Activated T-helper 17 cell treated with anti-CD3 and anti-CD28 coated beads, Interleukin-2, amount 50 U/mL, for 72 hours (primary cell): ENCODE measurements around the gene PDE4D. TPM values are rescaled to one million over a fixed set of nuclear protein-coding genes. Genes with fewer than 3 reads are reported as not detected.

Experiments used
- ATAC-seq: fragments of 150-1000 bp; cut with Tn5 transposase; replicated peaks from 2 replicates; pipeline ENCODE4 v1.10.0; 2021; ENCODE audit warnings: mild to moderate bottlenecking, moderate library complexity
- H3K27ac Mint-ChIP-seq: one replicate; pipeline ENCODE4 v1.8.0; 2022; ENCODE audit warnings: mixed read lengths
- H3K27me3 Mint-ChIP-seq: one replicate; pipeline ENCODE4 v1.8.0; 2022; ENCODE audit warnings: mixed read lengths
- H3K36me3 Mint-ChIP-seq: one replicate; pipeline ENCODE4 v1.8.0; 2022; ENCODE audit warnings: low read depth, mild to moderate bottlenecking, mixed read lengths
- H3K4me1 Mint-ChIP-seq: one replicate; pipeline ENCODE4 v1.8.0; 2022; ENCODE audit warnings: mixed read lengths
- H3K4me3 Mint-ChIP-seq: one replicate; pipeline ENCODE4 v1.8.0; 2022; ENCODE audit warnings: mild to moderate bottlenecking, mixed read lengths
- H3K9me3 Mint-ChIP-seq: one replicate; pipeline ENCODE4 v1.8.0; 2022; ENCODE audit warnings: mixed read lengths
- total RNA-seq, 2 donors: library from RNA; stranded (reverse); gene quantifications; one replicate each; pipeline ENCODE4 v1.2.3, GENCODE V29; 2022

PDE4D gene
- total RNA-seq, 2 donors from 2014 or later = 68.9 to 125 TPM

GRCh38 chr5:59099270-59099994 lies 794.1 kb downstream of the PDE4D start:
- peaks cover 39% of the 10 kb centered on the region for H3K4me1 Mint-ChIP-seq
- ATAC-seq = peak; percentile 96
- H3K4me3 Mint-ChIP-seq = peak overlapping the region; percentile 76
- H3K27ac Mint-ChIP-seq = peak overlapping the region; percentile 91
- H3K27me3 Mint-ChIP-seq = no peaks in the 10 kb centered on the region
- H3K9me3 Mint-ChIP-seq = no peaks in the 10 kb centered on the region
- no peaks in the 10 kb centered on the region for H3K36me3 Mint-ChIP-seq

DNA sequence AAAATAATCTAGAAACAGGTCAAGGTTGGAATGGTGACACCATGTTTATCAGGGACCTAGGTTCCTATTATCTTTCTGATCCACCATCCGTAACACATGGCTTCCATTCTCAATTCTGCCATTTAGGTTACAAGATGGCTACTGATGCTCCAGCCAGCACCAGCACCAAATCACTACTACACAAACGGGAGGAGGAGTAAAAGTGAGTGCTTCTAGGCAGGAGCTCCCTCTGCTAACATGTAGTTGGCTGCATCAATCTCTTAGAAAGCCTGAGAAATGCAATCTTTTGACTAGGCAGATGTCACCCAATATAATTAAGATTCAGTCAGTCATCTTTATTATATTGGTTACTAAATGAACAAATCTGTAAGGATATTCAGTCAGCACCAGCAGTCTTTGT lies 794.8 kb downstream of the PDE4D start:
- peak overlapping the region; percentile 91 for H3K27ac Mint-ChIP-seq
- peak; percentile 15 for ATAC-seq
- no peaks in the 10 kb centered on the region for H3K27me3 Mint-ChIP-seq
- H3K4me1 Mint-ChIP-seq = peaks cover 43% of the 10 kb centered on the region
- no peaks in the 10 kb centered on the region for H3K36me3 Mint-ChIP-seq
- peak overlapping the region; percentile 76 for H3K4me3 Mint-ChIP-seq
- no peaks in the 10 kb centered on the region for H3K9me3 Mint-ChIP-seq

DNA sequence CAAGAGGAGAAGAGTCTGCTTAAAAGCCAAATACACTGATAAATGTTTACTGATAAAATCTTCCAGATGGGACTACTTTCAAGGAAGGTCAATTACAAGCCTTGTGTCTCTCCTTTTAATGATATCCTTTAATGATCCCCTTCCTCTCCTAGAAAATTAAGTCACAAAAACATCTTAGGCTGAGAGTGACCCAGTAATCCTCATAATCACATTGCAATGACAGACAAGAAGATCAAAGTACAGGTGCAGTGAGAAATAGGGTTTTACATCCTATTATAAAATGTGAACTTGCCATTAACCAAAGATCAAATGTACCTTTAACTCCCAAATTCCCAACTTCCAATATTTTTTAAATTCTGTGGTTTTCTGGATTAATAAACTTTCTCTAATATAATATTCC lies 795.8 kb downstream of the PDE4D start:
- no peaks in the 10 kb centered on the region for H3K36me3 Mint-ChIP-seq
- peaks cover 45% of the 10 kb centered on the region for H3K4me1 Mint-ChIP-seq
- peaks cover 2% of the 10 kb centered on the region for H3K9me3 Mint-ChIP-seq
- no peak overlapping the region for H3K27ac Mint-ChIP-seq
- no peak for ATAC-seq
- peak overlapping the region; percentile 12 for H3K4me3 Mint-ChIP-seq
- H3K27me3 Mint-ChIP-seq = no peaks in the 10 kb centered on the region

GRCh38 chr5:59097116-59097515 lies 796.4 kb downstream of the PDE4D start:
- Mint-ChIP-seq H3K9me3 (peaks cover 4% of the 10 kb centered on the region), H3K27ac (no peak overlapping the region), H3K27me3 (no peaks in the 10 kb centered on the region), H3K4me1 (peaks cover 44% of the 10 kb centered on the region), H3K4me3 (peak overlapping the region; percentile 12), H3K36me3 (no peaks in the 10 kb centered on the region)
- no peak for ATAC-seq

GRCh38 chr5:59095480-59095879 lies 798.0 kb downstream of the PDE4D start:
- Mint-ChIP-seq H3K4me3 (peak overlapping the region; percentile 66), H3K27me3 (no peaks in the 10 kb centered on the region), H3K4me1 (peaks cover 44% of the 10 kb centered on the region), H3K27ac (peak overlapping the region; percentile 39), H3K36me3 (no peaks in the 10 kb centered on the region), H3K9me3 (peaks cover 4% of the 10 kb centered on the region)
- ATAC-seq = no peak

GRCh38 chr5:59094864-59095263 lies 798.7 kb downstream of the PDE4D start:
- no peak overlapping the region for H3K27ac Mint-ChIP-seq
- H3K4me1 Mint-ChIP-seq = peaks cover 38% of the 10 kb centered on the region
- H3K9me3 Mint-ChIP-seq = peaks cover 4% of the 10 kb centered on the region
- no peak for ATAC-seq
- H3K4me3 Mint-ChIP-seq = peak overlapping the region; percentile 66
- H3K36me3 Mint-ChIP-seq = no peaks in the 10 kb centered on the region
- no peaks in the 10 kb centered on the region for H3K27me3 Mint-ChIP-seq

DNA sequence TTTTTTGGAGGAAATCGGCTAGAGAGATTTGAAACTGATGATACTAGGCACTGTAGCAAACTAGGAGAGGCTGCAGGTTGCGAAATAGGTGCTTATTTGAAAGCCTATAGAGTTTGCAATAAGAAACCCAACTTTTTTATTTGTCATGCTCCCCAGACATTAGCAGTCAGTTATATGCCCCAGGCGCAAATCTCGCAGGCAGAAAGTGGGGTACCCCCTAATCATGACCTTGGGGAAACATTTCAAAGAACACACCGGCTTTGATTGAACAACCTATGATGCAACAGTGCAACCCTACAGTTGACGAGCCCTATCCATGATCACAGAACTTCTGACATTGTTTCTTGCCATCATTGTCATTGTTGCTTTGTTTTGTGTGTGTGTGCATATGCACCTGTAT lies 800.2 kb downstream of the PDE4D start:
- Mint-ChIP-seq H3K4me3 (peak overlapping the region; percentile 77), H3K36me3 (no peaks in the 10 kb centered on the region), H3K9me3 (peaks cover 4% of the 10 kb centered on the region), H3K27ac (peak overlapping the region; percentile 83), H3K27me3 (no peaks in the 10 kb centered on the region), H3K4me1 (peaks cover 33% of the 10 kb centered on the region)
- ATAC-seq = no peak

DNA sequence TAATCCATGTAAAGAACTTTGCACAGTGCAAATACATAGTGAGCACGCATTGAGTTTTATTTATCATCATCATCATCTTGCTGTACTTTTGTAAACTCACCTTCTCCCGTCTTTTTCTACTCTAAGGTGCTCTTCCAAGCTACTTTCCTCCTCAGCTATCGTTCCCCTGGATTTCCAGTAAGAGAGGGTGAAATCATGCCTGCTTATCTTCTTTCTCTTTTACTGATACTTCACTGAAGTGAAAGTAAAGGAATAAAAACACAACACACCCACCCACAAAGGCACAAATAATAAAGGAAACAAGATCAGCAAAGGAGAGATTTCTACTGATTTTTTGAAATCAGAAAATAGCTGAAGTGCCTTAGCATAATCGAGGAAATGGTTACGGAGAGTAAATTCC lies 800.8 kb downstream of the PDE4D start:
- peak; percentile 18 for ATAC-seq
- no peaks in the 10 kb centered on the region for H3K27me3 Mint-ChIP-seq
- H3K4me3 Mint-ChIP-seq = peak overlapping the region; percentile 77
- H3K9me3 Mint-ChIP-seq = peaks cover 4% of the 10 kb centered on the region
- H3K4me1 Mint-ChIP-seq = peaks cover 33% of the 10 kb centered on the region
- H3K27ac Mint-ChIP-seq = peak overlapping the region; percentile 83
- no peaks in the 10 kb centered on the region for H3K36me3 Mint-ChIP-seq

GRCh38 chr5:59091965-59092364 lies 801.6 kb downstream of the PDE4D start:
- peaks cover 26% of the 10 kb centered on the region for H3K4me1 Mint-ChIP-seq
- H3K27me3 Mint-ChIP-seq = no peaks in the 10 kb centered on the region
- H3K9me3 Mint-ChIP-seq = peaks cover 4% of the 10 kb centered on the region
- no peaks in the 10 kb centered on the region for H3K36me3 Mint-ChIP-seq
- ATAC-seq = no peak
- no peak overlapping the region for H3K27ac Mint-ChIP-seq
- peak overlapping the region; percentile 77 for H3K4me3 Mint-ChIP-seq

DNA sequence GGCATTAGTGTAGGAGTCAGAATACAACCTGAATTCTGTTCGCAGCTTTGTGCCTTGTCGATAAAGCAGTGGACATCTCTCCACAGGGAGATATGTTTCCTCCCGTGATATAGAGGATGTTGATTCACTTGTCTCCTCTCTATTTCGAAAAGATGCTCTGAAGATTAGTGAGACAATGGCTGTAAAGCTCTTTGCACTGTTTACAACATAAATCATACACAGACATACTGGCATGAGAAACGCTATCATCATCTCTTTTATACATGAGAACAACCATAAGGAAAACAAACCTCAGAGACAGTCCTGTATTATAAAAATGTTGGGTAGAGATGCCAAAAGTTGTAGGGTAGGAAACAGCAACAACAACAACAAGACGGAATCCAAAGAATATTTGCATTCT lies 803.2 kb downstream of the PDE4D start:
- H3K9me3 Mint-ChIP-seq = peaks cover 4% of the 10 kb centered on the region
- H3K27ac Mint-ChIP-seq = no peak overlapping the region
- no peak for ATAC-seq
- no peaks in the 10 kb centered on the region for H3K27me3 Mint-ChIP-seq
- no peaks in the 10 kb centered on the region for H3K36me3 Mint-ChIP-seq
- H3K4me1 Mint-ChIP-seq = peaks cover 19% of the 10 kb centered on the region
- no peak overlapping the region for H3K4me3 Mint-ChIP-seq

DNA sequence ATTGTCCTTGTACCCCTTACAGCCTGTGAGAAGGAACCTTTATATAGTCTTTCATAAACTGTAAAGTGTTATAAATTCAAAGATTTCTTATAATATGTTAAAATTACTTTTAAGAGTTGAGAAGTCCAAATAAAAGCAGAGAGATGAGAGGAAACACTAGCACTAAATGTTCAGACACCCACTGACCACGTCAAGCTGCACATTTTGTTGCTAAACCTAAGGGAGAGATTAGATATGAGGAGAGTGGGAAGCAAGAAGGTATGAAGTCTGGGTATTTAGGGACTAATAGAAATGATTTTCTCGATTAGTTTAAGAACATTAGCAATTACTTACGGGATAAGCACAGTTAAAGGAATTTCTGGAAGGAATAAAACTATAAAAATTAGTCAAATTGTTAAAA lies 803.8 kb downstream of the PDE4D start:
- no peak overlapping the region for H3K27ac Mint-ChIP-seq
- no peak for ATAC-seq
- no peaks in the 10 kb centered on the region for H3K27me3 Mint-ChIP-seq
- H3K4me1 Mint-ChIP-seq = peaks cover 19% of the 10 kb centered on the region
- H3K9me3 Mint-ChIP-seq = peaks cover 4% of the 10 kb centered on the region
- no peaks in the 10 kb centered on the region for H3K36me3 Mint-ChIP-seq
- no peak overlapping the region for H3K4me3 Mint-ChIP-seq

GRCh38 chr5:59088546-59088945 lies 805.0 kb downstream of the PDE4D start:
- no peak overlapping the region for H3K4me3 Mint-ChIP-seq
- ATAC-seq = no peak
- no peaks in the 10 kb centered on the region for H3K27me3 Mint-ChIP-seq
- peaks cover 4% of the 10 kb centered on the region for H3K9me3 Mint-ChIP-seq
- H3K36me3 Mint-ChIP-seq = no peaks in the 10 kb centered on the region
- H3K27ac Mint-ChIP-seq = no peak overlapping the region
- peaks cover 10% of the 10 kb centered on the region for H3K4me1 Mint-ChIP-seq

- H3K4me1 Mint-ChIP-seq = no peaks in the 10 kb centered on the region
- ATAC-seq = no peak
- H3K27me3 Mint-ChIP-seq = no peaks in the 10 kb centered on the region
These were observed 807.5 kb downstream of the PDE4D start for GRCh38 chr5:59086024-59086423.

DNA sequence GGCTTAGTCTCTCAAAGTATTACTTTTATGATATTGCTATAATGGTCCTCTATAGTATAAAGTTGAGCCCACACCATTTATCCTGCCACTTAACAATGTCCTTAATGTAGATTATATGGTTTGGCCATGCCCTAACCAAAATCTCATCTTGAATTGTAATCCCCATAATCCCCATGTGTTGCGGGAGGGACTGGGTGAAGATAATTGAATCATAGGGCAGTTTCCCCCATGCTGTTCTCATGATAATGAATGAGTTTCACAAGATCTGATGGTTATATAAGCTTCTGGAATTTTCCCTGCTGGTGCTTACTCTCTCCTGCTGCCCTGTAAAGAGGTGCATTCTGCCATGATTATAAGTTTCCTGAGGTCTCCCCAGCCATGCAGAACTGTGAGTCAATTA lies 811.8 kb downstream of the PDE4D start:
- Mint-ChIP-seq H3K27me3 (peaks cover 6% of the 10 kb centered on the region), H3K36me3 (no peaks in the 10 kb centered on the region), H3K4me1 (no peaks in the 10 kb centered on the region), H3K4me3 (no peak overlapping the region), H3K9me3 (no peaks in the 10 kb centered on the region), H3K27ac (no peak overlapping the region)
- no peak for ATAC-seq

More at GRCh38 chr5:59086024-59086423, 807.5 kb downstream of the PDE4D start:
- Mint-ChIP-seq H3K4me3 (no peak overlapping the region), H3K36me3 (no peaks in the 10 kb centered on the region), H3K27ac (no peak overlapping the region), H3K9me3 (no peaks in the 10 kb centered on the region)

DNA sequence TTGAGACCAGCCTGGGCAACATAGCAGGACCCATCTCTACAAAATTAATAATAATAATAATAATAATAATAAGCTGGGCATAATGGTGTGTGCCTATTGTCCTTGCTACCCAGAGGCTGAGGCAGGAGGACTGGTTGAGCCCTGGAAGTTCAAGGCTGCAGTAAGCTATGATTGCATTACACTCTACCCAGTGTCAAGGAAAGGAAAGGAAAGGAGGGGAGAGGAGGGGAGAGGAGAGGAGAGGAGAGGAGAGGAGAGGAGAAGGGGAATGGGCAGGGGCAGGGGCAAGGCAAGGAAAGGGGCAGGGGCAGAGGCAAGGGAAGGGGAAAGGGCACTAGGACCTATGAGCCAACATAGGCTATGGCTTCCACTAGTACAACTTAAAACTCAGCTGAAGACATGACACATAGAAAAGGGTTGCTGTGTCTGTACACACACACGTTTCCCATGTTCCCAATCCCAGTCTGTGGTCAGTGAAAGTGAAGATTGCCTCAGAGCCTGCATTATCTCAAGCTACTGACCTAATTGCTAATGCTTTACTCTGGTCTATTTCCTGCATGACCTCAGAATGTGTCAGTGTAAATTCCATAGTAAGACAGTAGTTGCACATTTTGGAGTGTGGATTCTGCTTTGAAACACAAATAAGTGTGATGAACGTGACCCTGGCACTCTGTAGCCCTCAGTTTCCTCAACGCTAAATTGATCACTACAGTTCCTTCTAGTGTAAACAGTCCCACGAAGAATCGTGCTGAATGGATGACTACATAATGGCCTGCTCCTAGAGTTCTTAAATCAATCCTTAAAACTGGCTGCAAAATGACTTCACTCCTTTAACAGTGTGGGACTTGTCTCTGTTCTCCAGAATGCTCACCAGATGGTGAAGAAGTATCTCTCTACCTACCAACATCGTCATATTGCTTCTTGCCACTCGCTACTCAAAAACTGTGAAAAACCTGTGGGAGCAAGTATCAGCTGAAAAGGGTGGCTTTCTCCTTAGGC lies 813.6 kb downstream of the PDE4D start:
- no peak overlapping the region for H3K27ac Mint-ChIP-seq
- H3K27me3 Mint-ChIP-seq = peaks cover 9% of the 10 kb centered on the region
- H3K4me1 Mint-ChIP-seq = no peaks in the 10 kb centered on the region
- H3K4me3 Mint-ChIP-seq = no peak overlapping the region
- peak; percentile 46 for ATAC-seq
- no peaks in the 10 kb centered on the region for H3K9me3 Mint-ChIP-seq
- H3K36me3 Mint-ChIP-seq = no peaks in the 10 kb centered on the region
